Measurements from ENCODE around the gene TPCN2.
"Not testable (repeated sequence)": the region's sequence is repeated elsewhere in the genome, so short reads cannot be mapped to it uniquely, and the experiment has no call there.

TPCN2 gene

DNA sequence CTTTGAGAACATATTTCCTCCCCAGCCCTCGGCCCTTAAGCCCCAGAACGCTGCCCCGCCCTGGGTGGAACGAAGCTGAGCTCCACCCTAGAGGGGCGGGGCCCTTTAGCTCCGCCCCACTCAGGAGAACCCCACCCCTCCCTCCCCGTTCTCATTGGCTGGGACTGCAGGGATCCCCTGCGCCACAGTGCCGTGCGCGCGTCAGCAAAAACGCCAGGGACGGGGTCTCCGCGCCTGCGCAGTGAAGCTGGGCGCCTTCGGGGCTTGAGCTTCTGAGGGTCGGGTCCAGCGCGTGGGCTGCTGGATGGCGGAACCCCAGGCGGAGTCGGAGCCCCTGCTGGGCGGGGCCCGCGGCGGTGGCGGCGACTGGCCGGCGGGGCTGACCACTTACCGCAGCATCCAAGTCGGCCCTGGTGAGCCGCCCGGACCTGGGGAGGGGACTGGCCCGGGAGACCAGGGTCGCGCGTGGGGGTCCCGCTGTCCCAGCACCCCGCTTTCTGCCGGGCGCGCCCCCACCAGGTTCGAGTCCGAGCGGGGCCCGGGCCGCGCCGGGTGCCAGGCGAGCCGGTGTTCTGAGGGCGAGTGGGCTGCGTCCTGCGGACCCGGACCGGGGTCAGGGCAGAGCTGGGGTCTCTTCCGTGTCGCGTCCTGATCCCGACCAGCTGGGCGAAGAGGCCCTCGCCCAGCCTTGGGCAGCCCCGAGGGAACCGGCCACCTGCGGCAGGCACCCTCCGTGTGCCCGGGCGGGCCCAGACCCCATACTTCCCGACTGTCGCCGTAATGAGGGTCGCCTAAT, at the start of gene TPCN2:
TSS of gene TPCN2 (plus strand) at position 239 of the 796 bp plus-strand sequence. CDS start at position 305, 66 bp downstream.
- DNase-seq = peak; percentile 89

GRCh38 chr11:68999093-68999747, 49.5 kb upstream of the TPCN2 start:
- DNase-seq = no peak

DNA sequence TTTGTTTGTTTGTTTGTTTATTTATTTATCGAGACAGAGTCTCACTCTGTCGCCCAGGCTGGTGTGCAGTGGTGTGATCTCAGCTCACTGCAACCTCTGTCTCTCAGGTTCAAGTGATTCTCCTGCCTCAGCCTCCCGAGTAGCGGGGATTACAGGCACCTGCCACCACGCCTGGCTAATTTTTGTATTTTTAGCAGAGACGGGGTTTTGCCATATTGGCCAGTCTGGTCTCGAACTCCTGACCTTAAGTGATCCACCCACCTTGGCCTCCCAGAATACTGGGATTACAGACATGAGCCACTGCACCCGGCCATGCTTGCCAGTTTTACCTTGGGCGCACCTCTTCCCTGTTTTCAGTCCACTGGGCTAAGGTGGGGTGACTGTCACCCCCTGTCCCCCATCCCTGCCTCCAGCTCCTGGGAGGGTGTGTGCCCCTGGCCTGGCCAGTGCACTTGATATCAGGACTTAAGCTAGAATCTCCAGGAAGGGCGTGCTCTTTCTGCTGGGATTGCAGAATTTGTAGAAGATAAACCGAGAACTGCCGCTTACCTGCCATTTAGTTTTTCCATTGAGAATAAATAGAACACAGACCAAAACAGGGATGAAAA, 48.9 kb upstream of the TPCN2 start:
- not testable (repeated sequence) for DNase-seq

DNA sequence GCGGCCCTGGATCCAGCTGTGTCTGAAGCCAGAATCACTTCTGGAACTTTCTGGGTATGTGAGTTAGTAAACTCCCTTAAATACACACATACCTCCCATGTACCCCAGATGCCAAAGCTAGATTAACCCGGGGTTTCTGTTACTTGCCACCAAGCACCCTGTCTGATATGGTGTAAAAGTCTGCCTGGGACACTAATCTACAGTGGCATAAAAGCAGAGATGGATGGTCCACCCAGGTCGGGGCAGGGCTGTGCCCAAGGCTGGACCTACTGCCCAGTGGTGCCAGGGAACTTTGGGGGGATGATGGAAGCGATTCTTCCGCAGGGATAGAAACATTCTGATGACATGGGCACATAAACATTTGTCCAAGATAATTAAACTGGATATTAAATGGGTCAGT, 48.3 kb upstream of the TPCN2 start:
- DNase-seq = no peak

- no peak for DNase-seq
Measured at GRCh38 chr11:69000831-69001242, 47.9 kb upstream of the TPCN2 start.

DNA sequence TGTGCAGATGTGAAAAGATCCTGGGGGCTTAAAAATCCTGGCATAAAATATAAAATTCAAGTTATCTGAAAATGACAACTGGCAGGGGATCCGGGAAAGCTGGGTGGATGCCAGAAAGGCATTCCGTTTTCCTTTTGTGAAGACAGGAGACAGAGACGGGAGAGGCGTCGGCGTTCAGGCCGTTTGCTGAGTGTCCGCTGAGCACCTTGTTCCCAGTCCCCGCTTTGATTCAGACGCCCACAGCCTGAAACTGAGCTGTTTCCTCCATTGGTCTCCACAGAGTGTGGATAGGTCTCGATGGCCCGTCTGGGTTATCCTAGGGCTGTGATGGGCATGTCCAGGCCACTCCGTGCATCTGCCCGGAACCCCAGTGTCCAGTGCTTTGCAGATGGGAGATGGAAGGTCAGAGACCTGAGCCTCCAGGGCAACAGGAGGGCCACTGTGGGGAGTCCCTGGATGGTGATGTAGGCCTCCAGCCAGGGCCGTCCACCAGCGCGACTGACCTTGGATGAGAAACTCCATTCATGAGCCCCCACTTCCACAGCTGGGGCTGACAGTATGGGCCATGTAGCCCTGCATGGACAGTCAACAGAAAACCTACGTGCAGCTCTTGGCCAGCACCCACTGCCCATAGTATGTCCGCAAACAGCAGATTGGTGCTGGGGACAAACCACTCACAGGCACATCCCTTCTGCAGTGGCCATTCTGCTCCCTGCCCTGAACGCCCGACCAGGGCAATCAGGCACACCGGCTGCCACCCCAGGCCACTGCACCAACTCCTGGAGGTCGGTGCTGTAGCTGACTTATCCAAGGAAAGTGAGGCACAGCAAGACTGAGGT, 47.3 kb upstream of the TPCN2 start:
- no peak for DNase-seq

GRCh38 chr11:69002110-69002569, 46.6 kb upstream of the TPCN2 start:
- DNase-seq = no peak

- DNase-seq = no peak
Measured at GRCh38 chr11:69002570-69003231, 46.0 kb upstream of the TPCN2 start.

- DNase-seq = no peak
Measured at GRCh38 chr11:69003301-69003865, 45.3 kb upstream of the TPCN2 start.

DNA sequence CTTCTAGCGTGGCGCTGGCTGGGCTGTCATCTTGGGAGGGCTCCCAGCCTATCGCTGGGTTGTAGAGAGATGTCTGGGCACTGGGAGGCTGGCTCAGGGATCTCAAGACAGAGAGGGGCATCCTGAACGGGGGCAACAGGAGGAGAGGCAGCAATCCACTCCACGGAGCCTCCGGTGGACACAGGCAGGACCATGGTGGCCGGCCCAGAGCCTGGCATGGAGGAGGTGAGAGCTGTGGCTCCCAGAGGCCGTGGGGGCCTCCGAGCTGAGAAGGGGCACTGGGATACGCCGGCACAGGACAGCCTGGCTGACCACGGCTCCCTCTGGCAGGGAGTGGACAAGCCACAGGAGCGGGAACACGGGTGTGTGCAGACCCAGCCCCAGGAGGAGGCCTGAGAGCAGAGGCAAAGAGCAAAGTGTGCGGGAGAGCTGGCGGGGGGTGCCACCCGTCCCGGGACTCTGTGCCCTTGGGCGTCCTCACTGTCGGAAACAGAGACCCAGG, 44.8 kb upstream of the TPCN2 start:
- DNase-seq = no peak

GRCh38 chr11:69004411-69005182, 44.1 kb upstream of the TPCN2 start:
- no peak for DNase-seq

GRCh38 chr11:69005183-69005630, 43.5 kb upstream of the TPCN2 start:
- no peak for DNase-seq

DNA sequence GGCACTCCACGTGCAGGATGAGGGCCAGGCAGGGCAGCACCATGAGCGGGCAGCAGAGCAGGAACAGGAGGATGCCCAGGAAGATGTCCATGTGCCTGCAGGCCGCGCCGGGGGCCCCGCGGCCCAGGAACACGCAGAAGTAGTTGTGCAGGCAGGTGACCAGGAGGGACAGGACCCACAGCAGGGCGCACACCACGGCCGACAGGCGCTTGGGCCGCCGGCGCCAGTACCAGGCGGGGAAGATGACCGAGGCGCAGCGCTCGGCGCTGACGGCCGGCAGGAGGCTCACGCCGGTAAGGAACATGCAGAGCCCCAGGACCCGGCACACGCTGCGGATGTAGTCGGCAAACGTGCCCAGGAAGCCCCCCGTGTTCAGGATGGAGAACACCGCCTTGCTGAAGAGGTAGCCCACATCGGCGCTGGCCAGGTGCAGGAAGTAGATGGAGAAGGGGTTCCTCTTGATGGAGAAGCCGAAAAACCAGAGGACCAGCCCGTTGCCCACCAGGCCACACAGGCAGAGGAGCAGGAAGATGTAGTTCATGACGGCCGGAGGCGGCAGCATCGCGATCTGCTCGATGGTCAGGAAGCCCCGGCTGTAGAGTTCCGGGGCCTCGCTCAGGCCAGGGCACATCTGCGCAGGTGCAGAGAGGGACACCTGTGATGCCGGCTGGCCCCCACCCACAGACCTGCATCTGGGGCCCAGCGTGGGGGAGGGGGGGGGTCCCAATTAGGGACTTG, 42.9 kb upstream of the TPCN2 start:
- DNase-seq = no peak

DNA sequence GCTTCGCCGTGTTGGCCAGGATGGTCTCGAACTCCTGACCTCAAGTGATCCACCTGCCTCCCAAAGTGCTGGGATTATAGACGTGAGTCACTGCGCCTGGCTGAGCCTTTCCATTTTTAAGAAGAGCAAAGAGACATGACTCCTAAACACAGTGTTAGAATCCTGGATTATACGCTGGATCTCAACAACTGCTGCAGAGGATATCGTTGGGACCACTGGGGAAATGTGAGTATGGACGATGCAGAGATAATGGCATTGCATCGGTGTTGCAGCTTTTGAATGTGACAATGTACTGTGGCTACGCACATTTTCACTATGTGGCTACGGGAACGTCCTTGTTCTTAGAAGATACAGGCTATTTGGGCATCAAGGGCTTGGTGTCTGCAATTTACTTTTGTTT, 41.9 kb upstream of the TPCN2 start:
- no peak for DNase-seq

- DNase-seq = no peak
Measured at GRCh38 chr11:69007975-69008381, 40.8 kb upstream of the TPCN2 start.

- DNase-seq = no peak
Measured at GRCh38 chr11:69008737-69009440, 39.8 kb upstream of the TPCN2 start.

DNA sequence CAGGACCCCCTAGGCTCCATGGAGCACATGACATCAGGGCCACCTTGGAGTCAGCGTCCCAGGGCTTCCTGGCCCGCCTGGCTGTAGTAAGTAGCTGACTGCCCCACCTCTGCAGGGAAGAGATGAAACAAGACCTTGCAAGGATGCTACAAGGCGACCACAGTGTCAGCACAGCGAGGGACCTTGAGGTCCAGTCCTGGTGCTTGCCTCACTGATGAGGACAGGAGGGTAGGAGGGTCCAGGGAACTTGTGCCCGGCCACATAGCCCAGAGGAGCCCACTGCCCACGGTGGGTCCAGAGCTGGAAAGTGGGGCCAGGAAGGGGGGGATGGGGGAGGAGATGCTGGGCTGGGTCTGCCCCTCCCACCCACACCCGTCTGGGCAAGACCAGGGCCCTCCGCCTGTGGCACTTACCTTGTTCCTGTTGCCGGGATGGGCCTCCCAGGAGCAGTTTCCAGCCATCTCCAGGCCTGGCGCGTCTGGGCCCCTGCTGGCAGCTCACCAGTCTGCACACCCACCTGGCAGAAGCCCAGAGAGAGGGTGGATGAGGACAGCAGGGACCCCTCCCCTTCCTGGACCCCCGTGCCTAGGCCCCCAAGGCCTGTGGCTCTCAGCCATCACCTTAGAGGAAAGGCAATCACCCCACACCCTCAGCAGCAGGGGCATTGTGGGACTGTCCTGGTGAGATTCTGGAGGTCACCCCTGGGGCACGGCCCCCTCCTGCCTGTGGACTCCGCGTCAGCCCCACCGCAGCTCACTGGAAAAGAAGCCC, 39.1 kb upstream of the TPCN2 start:
- DNase-seq = no peak

DNA sequence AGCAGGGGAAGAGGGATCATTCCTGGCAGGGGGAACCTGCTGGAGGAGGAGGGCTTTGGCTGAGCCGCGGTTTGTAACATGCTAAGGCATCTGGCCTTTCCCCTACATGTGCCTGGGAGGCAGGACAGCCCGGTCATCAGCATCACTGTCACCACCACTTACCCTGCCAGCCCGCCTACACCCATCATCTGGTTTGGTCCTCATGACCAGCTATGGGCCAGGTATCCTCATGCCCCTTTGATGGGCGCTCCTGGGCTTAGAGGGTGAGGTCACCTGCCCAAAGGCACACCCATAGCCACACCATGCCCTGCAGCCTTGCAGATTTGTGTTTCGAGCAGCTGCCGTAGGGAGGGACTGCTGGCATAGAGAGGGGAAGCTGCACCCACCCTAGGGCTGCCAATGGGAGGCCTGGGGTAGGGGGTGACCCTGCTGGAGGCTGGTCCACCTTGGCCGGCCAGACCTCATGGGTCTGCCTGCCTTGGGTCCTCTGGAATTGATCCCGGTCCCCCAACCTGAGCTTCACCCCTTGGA, 38.3 kb upstream of the TPCN2 start:
- DNase-seq = no peak
